ENCODE measurements around the gene C11orf98.

- TF ChIP-seq, protein P1, sequence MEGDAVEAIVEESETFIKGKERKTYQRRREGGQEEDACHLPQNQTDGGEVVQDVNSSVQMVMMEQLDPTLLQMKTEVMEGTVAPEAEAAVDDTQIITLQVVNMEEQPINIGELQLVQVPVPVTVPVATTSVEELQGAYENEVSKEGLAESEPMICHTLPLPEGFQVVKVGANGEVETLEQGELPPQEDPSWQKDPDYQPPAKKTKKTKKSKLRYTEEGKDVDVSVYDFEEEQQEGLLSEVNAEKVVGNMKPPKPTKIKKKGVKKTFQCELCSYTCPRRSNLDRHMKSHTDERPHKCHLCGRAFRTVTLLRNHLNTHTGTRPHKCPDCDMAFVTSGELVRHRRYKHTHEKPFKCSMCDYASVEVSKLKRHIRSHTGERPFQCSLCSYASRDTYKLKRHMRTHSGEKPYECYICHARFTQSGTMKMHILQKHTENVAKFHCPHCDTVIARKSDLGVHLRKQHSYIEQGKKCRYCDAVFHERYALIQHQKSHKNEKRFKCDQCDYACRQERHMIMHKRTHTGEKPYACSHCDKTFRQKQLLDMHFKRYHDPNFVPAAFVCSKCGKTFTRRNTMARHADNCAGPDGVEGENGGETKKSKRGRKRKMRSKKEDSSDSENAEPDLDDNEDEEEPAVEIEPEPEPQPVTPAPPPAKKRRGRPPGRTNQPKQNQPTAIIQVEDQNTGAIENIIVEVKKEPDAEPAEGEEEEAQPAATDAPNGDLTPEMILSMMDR (conservative IDR thresholded peaks at IDR 0.05; ENCODE audit: low read length), result no peak
- TF ChIP-seq EZH2phosphoT487 (IDR thresholded peaks at IDR 0.05; ENCODE audit: borderline replicate concordance), result no peak
These were observed 41.8 kb upstream of the C11orf98 start for GRCh38 chr11:62706850-62707247.

Measured in Loucy (cell line).